ENCODE data around the gene BARHL2.

- TF ChIP-seq CTCF (IDR thresholded peaks at IDR 0.05; ENCODE audit: low read depth, low read length) (no peak), EZH2phosphoT487 (IDR thresholded peaks at IDR 0.05; ENCODE audit: low read depth) (no peak)
Measured at GRCh38 chr1:90729504-90730242, 12.6 kb upstream of the BARHL2 start.

Data from OCI-LY3 (cell line).